Suprapubic skin (tissue), 4 donors: ENCODE measurements around the gene ATP11B. TPM values are rescaled to one million over a fixed set of nuclear protein-coding genes. Genes with fewer than 3 reads are reported as not detected.

Experiments used
- DNase-seq, 2 donors: peaks; one replicate each; pipeline ENCODE4 v3.0.0-alpha.2; 2019; ENCODE audit warnings: low spot score in 2 of 2
- H3K27ac ChIP-seq: fragments of 200-600 bp; sonication (generic); one replicate; pipeline ENCODE4 v1.5.1; 2019
- H3K27me3 ChIP-seq: fragments of 200-600 bp; sonication (generic); one replicate; pipeline ENCODE4 v1.5.1; 2019
- H3K36me3 ChIP-seq: fragments of 200-600 bp; sonication (generic); one replicate; pipeline ENCODE4 v1.5.1; 2019
- H3K4me1 ChIP-seq: fragments of 200-600 bp; sonication (generic); one replicate; pipeline ENCODE4 v1.5.1; 2019
- H3K4me3 ChIP-seq: fragments of 200-600 bp; sonication (generic); one replicate; pipeline ENCODE4 v1.5.1; 2019; ENCODE audit warnings: mild to moderate bottlenecking
- H3K9me3 ChIP-seq: fragments of 200-600 bp; sonication (generic); one replicate; pipeline ENCODE4 v1.5.1; 2019
- EP300 ChIP-seq: sonication (generic); formaldehyde crosslinking; IDR thresholded peaks from one replicate; pipeline ENCODE4 v1.6.1; 2017; ENCODE audit warnings: antibody characterized with exemption
- POLR2A ChIP-seq, 2 donors: fragments of 450-650 bp; IDR thresholded peaks; one replicate each; pipeline ENCODE4 v1.6.1; 2017; ENCODE audit warnings: antibody characterized with exemption in 2 of 2, mild to moderate bottlenecking in 2 of 2, moderate library complexity in 2 of 2
- POLR2AphosphoS5 ChIP-seq, 3 donors: sonication (generic); formaldehyde crosslinking; IDR thresholded peaks; one replicate each; pipeline ENCODE4 v1.6.1; 2017; ENCODE audit warnings: antibody characterized with exemption in 3 of 3
- WGBS: methylation state at CpG from one replicate; pipeline ENCODE4 v1.1.5; 2018; 5-methylcytosine and 5-hydroxymethylcytosine counted together
- total RNA-seq, 4 donors: library from RNA; depleted of rRNA; stranded (reverse); fragments of >200 nt; gene quantifications; one replicate each; pipeline ENCODE4 v1.1.0, GENCODE V29; 2016
- TF ChIP-seq, protein P1 (sequence below), 2 donors: fragments of 200-600 bp in 1 of 2; fragments of 450-650 bp in 1 of 2; sonication (generic) in 1 of 2; IDR thresholded peaks; one replicate each; pipeline ENCODE4 v1.5.1; 2016 to 2019; ENCODE audit warnings: antibody characterized with exemption in 2 of 2, mild to moderate bottlenecking in 1 of 2, moderate library complexity in 1 of 2

Gene ATP11B
- total RNA-seq, 4 donors from 2014 or later, result 87.7 to 160 (median 122) TPM

DNA sequence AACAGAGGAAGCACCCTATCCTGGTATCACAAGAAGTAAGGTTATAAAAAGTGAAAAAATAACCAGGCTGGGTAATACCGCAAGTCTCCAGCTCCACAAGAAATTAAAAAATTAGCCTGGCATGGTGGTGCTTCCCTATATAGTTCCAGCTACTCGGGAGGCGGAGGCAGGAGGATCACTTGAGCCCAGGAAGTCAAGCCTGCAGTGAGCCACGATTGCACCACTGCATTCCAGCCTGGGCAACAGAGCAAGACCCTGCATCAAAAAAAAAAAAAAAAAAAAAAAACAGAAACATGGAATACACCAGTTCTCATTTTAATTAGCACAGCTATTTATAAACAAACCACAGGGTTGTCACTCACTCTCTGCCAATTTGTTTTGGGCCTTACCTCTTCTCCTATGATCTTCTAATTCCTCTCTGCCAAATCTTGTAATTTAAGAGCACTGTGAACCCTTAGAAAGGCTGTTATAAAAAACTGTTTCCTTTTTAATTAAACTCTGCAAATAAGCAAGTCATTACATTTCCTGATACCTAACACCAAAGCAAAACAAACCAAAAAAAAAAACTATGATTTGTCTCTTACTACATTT, 164.5 kb downstream of the ATP11B start:
- Histone ChIP-seq H3K27me3 (no peaks in the 10 kb centered on the region), H3K36me3 (peaks cover 22% of the 10 kb centered on the region), H3K4me3 (no peak overlapping the region), H3K27ac (no peak overlapping the region), H3K9me3 (no peaks in the 10 kb centered on the region), H3K4me1 (no peaks in the 10 kb centered on the region)
- no peak for DNase-seq
- TF ChIP-seq EP300 (no peak), POLR2AphosphoS5 (IDR thresholded peaks at IDR 0.05) (no peak), POLR2A (IDR thresholded peaks at IDR 0.05) (no peak)
- TF ChIP-seq, protein P1, sequence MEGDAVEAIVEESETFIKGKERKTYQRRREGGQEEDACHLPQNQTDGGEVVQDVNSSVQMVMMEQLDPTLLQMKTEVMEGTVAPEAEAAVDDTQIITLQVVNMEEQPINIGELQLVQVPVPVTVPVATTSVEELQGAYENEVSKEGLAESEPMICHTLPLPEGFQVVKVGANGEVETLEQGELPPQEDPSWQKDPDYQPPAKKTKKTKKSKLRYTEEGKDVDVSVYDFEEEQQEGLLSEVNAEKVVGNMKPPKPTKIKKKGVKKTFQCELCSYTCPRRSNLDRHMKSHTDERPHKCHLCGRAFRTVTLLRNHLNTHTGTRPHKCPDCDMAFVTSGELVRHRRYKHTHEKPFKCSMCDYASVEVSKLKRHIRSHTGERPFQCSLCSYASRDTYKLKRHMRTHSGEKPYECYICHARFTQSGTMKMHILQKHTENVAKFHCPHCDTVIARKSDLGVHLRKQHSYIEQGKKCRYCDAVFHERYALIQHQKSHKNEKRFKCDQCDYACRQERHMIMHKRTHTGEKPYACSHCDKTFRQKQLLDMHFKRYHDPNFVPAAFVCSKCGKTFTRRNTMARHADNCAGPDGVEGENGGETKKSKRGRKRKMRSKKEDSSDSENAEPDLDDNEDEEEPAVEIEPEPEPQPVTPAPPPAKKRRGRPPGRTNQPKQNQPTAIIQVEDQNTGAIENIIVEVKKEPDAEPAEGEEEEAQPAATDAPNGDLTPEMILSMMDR (IDR thresholded peaks at IDR 0.05), result no peak
- 91% methylated on average over 4 of the region's 4 CpGs for WGBS

DNA sequence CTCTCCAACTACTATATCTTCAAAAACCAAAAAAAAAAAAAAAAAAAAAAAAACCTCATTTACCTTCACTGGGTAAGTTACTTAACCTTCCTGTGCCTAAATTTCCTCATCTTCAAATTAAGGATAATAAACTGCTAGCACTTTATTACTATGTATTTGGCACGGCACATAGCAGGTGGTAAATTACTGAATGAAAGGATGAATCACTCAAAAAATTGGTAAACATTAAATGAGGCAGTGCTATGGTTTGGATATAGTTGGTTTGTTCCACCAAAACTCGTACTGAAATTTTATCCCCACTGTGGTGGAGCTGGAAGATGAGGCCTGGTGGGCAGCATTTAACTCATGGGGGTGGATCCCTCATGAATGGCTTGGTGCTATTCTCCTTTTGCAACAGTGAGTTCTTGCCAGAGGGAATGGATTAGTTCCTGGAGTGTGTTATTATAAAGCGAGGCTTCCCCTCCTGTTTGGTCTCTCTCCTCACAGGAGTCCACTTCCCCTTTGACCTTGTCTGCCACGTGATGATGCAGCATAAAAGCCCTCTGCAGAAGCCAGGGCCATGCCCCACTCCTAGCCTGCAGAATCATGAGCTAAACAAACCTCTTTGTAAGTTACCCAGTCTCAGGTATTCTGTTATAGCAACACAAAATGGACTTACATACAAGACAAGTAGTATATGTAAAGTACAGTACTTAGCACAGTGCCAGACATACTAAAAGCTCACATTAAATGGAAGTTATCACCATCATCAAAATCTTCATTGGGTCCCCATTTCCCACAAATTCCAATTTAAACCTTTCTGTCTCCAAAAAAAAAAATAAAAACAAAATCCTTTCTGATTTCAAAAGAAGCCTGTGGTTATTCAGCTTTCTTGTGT, 166.4 kb downstream of the ATP11B start:
- no peak overlapping the region for H3K4me3 ChIP-seq
- no peaks in the 10 kb centered on the region for H3K27me3 ChIP-seq
- peaks cover 24% of the 10 kb centered on the region for H3K36me3 ChIP-seq
- TF ChIP-seq POLR2AphosphoS5 (IDR thresholded peaks at IDR 0.05), result no peak
- TF ChIP-seq, protein P1 (IDR thresholded peaks at IDR 0.05), result no peak
- no peak for TF ChIP-seq POLR2A (IDR thresholded peaks at IDR 0.05)
- TF ChIP-seq EP300, result no peak
- WGBS, result 65% methylated on average over 4 of the region's 4 CpGs
- H3K27ac ChIP-seq, result no peak overlapping the region
- no peak for DNase-seq
- H3K9me3 ChIP-seq, result no peaks in the 10 kb centered on the region
- no peaks in the 10 kb centered on the region for H3K4me1 ChIP-seq

DNA sequence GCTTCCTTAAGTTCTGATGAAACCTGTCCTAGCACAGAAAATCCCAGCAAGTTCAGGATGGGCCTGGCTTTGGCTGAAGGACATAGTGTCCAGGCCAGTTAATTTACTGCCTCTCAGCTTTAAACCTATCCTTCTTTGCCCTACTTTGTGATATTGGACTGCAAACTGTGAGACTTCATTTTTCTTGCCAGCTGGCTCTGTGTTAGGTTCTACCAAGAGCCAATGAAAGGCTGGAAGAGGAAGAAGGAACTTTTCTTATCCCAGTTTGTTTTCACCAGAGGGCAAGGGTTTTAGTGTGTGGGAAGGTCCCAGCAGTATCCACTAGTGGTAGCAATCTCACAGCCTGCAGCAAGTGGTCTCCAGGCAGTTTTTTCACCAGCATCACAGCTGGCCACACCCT, 168.9 kb downstream of the ATP11B start:
- no peaks in the 10 kb centered on the region for H3K9me3 ChIP-seq
- TF ChIP-seq POLR2A (IDR thresholded peaks at IDR 0.05), result no peak
- TF ChIP-seq EP300, result no peak
- TF ChIP-seq, protein P1 (IDR thresholded peaks at IDR 0.05), result no peak
- TF ChIP-seq POLR2AphosphoS5 (IDR thresholded peaks at IDR 0.05), result no peak
- peaks cover 16% of the 10 kb centered on the region for H3K36me3 ChIP-seq
- H3K4me3 ChIP-seq, result no peak overlapping the region
- H3K4me1 ChIP-seq, result no peaks in the 10 kb centered on the region
- no peak overlapping the region for H3K27ac ChIP-seq
- no peak for DNase-seq
- H3K27me3 ChIP-seq, result no peaks in the 10 kb centered on the region

DNA sequence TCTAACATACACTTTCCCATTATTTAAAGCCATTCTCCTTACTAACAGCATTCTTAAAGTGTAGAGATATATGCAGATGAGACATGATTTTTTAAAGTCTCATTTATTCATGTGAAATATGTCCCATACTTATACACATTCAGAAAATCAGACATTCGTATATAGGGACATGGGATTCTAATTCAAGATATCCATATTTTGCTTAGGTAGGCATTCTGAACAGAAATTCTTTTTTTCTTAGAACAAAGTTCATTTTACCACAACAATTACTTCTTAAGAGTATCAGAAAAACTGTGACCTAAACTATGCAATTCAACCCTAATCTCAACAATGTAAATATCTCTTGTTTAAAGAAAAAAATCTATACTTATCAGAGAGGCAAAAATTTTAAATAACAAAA, 170.9 kb downstream of the ATP11B start:
- peaks cover 11% of the 10 kb centered on the region for H3K36me3 ChIP-seq
- no peaks in the 10 kb centered on the region for H3K4me1 ChIP-seq
- DNase-seq, result no peak
- no peaks in the 10 kb centered on the region for H3K27me3 ChIP-seq
- H3K4me3 ChIP-seq, result no peak overlapping the region
- WGBS, result 94% methylated on average over 1 of the region's 1 CpG
- TF ChIP-seq POLR2A (IDR thresholded peaks at IDR 0.05) (no peak), POLR2AphosphoS5 (IDR thresholded peaks at IDR 0.05) (no peak), EP300 (no peak)
- TF ChIP-seq, protein P1 (IDR thresholded peaks at IDR 0.05), result no peak
- no peaks in the 10 kb centered on the region for H3K9me3 ChIP-seq
- H3K27ac ChIP-seq, result no peak overlapping the region

DNA sequence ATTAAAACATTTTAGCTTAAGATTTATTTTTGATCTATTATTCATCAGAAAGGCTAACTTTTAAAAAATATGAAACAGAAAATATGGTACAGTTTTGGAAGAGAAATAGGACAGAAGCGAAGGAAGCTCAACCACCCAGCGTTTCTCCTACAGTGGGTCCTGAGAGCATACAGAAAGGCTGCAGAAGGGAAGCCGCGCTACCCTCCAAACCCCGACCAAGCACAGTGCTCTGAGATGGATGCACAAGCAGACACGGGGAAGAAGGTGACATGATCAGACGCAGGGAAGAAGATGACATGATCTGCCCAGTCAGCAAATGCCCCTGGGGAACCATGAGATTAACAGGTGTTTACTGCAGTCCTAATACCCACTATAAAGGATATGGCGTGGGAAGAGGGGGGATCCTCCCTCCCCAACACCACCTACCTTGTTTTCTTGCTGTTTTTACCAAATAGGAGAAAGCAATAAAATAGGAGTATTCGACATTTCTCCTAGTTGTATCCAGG, 172.6 kb downstream of the ATP11B start:
- Histone ChIP-seq H3K4me1 (no peaks in the 10 kb centered on the region), H3K36me3 (peaks cover 9% of the 10 kb centered on the region), H3K9me3 (no peaks in the 10 kb centered on the region), H3K27me3 (no peaks in the 10 kb centered on the region), H3K4me3 (no peak overlapping the region), H3K27ac (no peak overlapping the region)
- TF ChIP-seq POLR2AphosphoS5 (IDR thresholded peaks at IDR 0.05), result no peak
- 79% methylated on average over 9 of the region's 9 CpGs for WGBS
- no peak for DNase-seq
